ENCODE data around the gene NPB. TPM values are rescaled to one million over a fixed set of nuclear protein-coding genes. Genes with fewer than 3 reads are reported as not detected.
A peak's percentile ranks its signal among the peaks of the same experiment; 100 is the strongest.

The NPB gene
- polyA plus RNA-seq, 1 donor from 2014 or later: 1.3 TPM

- Histone ChIP-seq H3F3A (ENCODE audit: insufficient read depth, low read length, poor library complexity, severe bottlenecking) (no peaks in the 10 kb centered on the region), H3K9me3 (ENCODE audit: low read length) (no peaks in the 10 kb centered on the region), H3K4me2 (ENCODE audit: low read length) (no peak overlapping the region), H3K27me3 (ENCODE audit: insufficient read depth, low read depth, low read length) (no peaks in the 10 kb centered on the region), H3K79me2 (replicated peaks; ENCODE audit: insufficient read depth, low read length) (peaks cover 28% of the 10 kb centered on the region), H3K4me3 (ENCODE audit: low read length) (peak overlapping the region; percentile 91), H3K9me2 (ENCODE audit: insufficient read depth, low read length) (no peaks in the 10 kb centered on the region), H2AFZ (ENCODE audit: low read depth, low read length) (no peak overlapping the region), H4K20me1 (ENCODE audit: insufficient read depth) (no peaks in the 10 kb centered on the region), H3K27ac (ENCODE audit: low read length) (no peak overlapping the region), H3K36me3 (ENCODE audit: insufficient read depth, low read length) (no peaks in the 10 kb centered on the region), H3K9ac (ENCODE audit: low read length) (no peak overlapping the region)
- no peak for TF ChIP-seq RAD21 (conservative IDR thresholded peaks at IDR 0.05)
- no peak for TF ChIP-seq POLR2AphosphoS5 (IDR thresholded peaks at IDR 0.05)
- TF ChIP-seq TAF1 (IDR thresholded peaks at IDR 0.05; ENCODE audit: low read depth): no peak
- TF ChIP-seq SMC3 (conservative IDR thresholded peaks at IDR 0.05; ENCODE audit: poor library complexity): no peak
- no peak for TF ChIP-seq EZH2 (IDR thresholded peaks at IDR 0.05; ENCODE audit: borderline replicate concordance, insufficient read depth, low read length, poor library complexity, severe bottlenecking)
These were observed 43.7 kb upstream of the NPB start for GRCh38 chr17:81858170-81858966.

DNA sequence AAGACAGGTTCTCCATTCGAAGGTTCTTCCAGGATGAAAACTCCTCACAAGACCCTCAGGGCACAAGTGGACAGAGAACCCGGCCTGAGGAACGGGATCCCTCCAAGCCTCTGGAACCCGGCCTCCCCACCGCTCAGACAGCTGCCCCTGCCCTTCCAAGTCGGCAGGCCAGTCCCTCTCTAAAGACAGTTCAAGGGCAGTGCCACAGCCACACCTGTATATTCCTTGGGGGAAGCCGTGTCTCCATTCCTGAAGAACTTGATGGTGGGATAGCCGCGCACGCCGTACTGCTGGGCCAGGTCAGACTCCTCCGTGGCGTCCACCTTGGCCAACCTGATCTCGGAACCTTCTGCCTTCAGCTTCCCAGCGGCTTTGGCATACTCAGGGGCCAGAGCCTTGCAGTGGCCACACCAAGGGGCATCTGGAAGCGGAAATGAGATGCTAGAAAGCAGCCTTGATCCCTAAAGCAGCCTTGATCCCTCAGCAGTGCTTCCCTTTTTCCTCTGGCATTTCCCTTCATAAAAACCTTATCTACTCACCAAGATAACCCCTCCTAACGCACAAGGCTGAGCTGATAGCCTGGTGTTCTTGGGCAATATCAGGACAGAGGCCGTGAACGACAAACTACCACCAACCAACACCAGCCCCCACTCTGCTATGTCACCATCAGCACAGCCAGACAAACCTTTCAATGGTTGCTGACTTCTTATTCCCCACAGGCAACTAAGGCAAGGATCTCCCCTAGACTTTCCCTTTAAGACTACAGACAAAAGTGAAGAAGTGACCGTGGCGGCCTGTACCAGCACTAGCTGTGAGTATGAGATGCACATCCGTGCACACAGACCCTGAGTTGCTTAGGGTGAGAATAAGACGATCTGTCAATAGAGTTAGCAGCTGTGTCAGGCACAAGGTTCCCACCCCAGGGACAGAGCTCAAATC lies 42.8 kb upstream of the NPB start:
- TF ChIP-seq EP300 (conservative IDR thresholded peaks at IDR 0.05; ENCODE audit: poor library complexity, severe bottlenecking) (no peak), CTCF (IDR thresholded peaks at IDR 0.05; ENCODE audit: poor library complexity, severe bottlenecking) (no peak), SMC3 (conservative IDR thresholded peaks at IDR 0.05; ENCODE audit: poor library complexity) (no peak), EZH2 (IDR thresholded peaks at IDR 0.05; ENCODE audit: borderline replicate concordance, insufficient read depth, low read length, poor library complexity, severe bottlenecking) (no peak), REST (IDR thresholded peaks at IDR 0.05; ENCODE audit: borderline replicate concordance) (no peak), RAD21 (conservative IDR thresholded peaks at IDR 0.05) (no peak), MXI1 (conservative IDR thresholded peaks at IDR 0.05; ENCODE audit: poor library complexity, severe bottlenecking) (no peak), TAF1 (IDR thresholded peaks at IDR 0.05; ENCODE audit: low read depth) (no peak), POLR2AphosphoS5 (IDR thresholded peaks at IDR 0.05) (no peak)

More for the DNA sequence above, 42.8 kb upstream of the NPB start:
- Histone ChIP-seq H3K9me2 (ENCODE audit: insufficient read depth, low read length) (no peaks in the 10 kb centered on the region), H3K79me2 (replicated peaks; ENCODE audit: insufficient read depth, low read length) (peaks cover 33% of the 10 kb centered on the region), H3K27ac (ENCODE audit: low read length) (peak overlapping the region; percentile 55), H2AFZ (ENCODE audit: low read depth, low read length) (no peak overlapping the region), H3K9me3 (ENCODE audit: low read length) (no peaks in the 10 kb centered on the region), H4K20me1 (ENCODE audit: insufficient read depth) (no peaks in the 10 kb centered on the region), H3K4me2 (ENCODE audit: low read length) (peak overlapping the region; percentile 95), H3K27me3 (ENCODE audit: insufficient read depth, low read depth, low read length) (no peaks in the 10 kb centered on the region), H3K9ac (ENCODE audit: low read length) (peak overlapping the region; percentile 74), H3K4me3 (ENCODE audit: low read length) (peak overlapping the region; percentile 91), H3K36me3 (ENCODE audit: insufficient read depth, low read length) (no peaks in the 10 kb centered on the region), H3F3A (ENCODE audit: insufficient read depth, low read length, poor library complexity, severe bottlenecking) (no peaks in the 10 kb centered on the region)
